ENCODE results near the gene SHCBP1. TPM values are rescaled to one million over a fixed set of nuclear protein-coding genes. Genes with fewer than 3 reads are reported as not detected.
A peak's percentile ranks its signal among the peaks of the same experiment; 100 is the strongest.

The SHCBP1 gene
- total and polyA plus RNA-seq, 2 of the 13 experiments (the other 11 are each of a cell fraction or from before 2014, with no cell fraction given) = 15.7 to 33.0 TPM

- TF ChIP-seq, protein P1, sequence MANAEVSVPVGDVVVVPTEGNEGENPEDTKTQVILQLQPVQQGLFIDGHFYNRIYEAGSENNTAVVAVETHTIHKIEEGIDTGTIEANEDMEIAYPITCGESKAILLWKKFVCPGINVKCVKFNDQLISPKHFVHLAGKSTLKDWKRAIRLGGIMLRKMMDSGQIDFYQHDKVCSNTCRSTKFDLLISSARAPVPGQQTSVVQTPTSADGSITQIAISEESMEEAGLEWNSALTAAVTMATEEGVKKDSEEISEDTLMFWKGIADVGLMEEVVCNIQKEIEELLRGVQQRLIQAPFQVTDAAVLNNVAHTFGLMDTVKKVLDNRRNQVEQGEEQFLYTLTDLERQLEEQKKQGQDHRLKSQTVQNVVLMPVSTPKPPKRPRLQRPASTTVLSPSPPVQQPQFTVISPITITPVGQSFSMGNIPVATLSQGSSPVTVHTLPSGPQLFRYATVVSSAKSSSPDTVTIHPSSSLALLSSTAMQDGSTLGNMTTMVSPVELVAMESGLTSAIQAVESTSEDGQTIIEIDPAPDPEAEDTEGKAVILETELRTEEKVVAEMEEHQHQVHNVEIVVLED (CRISPR knock-in tag; IDR thresholded peaks at IDR 0.05; ENCODE audit: borderline replicate concordance) = peak; percentile 37; the same call in 1 of the 2 replicates
- TF ChIP-seq ZNF3 (CRISPR knock-in tag; IDR thresholded peaks at IDR 0.05) (no peak), FLYWCH1 (CRISPR knock-in tag; IDR thresholded peaks at IDR 0.05) (no peak), ZHX1 (CRISPR knock-in tag; IDR thresholded peaks at IDR 0.05; ENCODE audit: low read depth) (no peak), KLF11 (CRISPR knock-in tag; IDR thresholded peaks at IDR 0.05) (0 out of 2 replicates have a peak, but pooled peaks have one; percentile 61), XRCC5 (optimal IDR thresholded peaks at IDR 0.05; ENCODE audit: low read length) (peak; percentile 81), PAXIP1 (CRISPR knock-in tag; conservative IDR thresholded peaks at IDR 0.05) (no peak), ZBTB4 (CRISPR knock-in tag; IDR thresholded peaks at IDR 0.05; ENCODE audit: borderline replicate concordance) (no peak; the same call in 1 of the 2 replicates), MAF1 (CRISPR knock-in tag; IDR thresholded peaks at IDR 0.05; ENCODE audit: borderline replicate concordance) (no peak), SP1 (IDR thresholded peaks at IDR 0.05) (no peak), SP1 (CRISPR knock-in tag; IDR thresholded peaks at IDR 0.05) (peak; percentile 77; the same call in 1 of the 2 replicates), MTF2 (CRISPR knock-in tag; IDR thresholded peaks at IDR 0.05; ENCODE audit: borderline replicate concordance) (no peak; the same call in 1 of the 2 replicates), ZNF878 (CRISPR knock-in tag; IDR thresholded peaks at IDR 0.05) (no peak)
- TF ChIP-seq, protein P2, sequence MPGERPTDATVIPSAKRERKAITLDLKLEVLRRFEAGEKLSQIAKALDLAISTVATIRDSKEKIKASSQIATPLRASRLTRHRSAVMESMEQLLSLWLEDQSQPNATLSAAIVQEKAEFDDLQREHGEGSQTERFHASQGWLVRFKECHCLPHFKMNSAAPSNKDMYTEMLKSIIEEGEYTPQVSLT (CRISPR knock-in tag; IDR thresholded peaks at IDR 0.05; ENCODE audit: borderline replicate concordance, low read depth) = no peak
- TF ChIP-seq, protein P3, sequence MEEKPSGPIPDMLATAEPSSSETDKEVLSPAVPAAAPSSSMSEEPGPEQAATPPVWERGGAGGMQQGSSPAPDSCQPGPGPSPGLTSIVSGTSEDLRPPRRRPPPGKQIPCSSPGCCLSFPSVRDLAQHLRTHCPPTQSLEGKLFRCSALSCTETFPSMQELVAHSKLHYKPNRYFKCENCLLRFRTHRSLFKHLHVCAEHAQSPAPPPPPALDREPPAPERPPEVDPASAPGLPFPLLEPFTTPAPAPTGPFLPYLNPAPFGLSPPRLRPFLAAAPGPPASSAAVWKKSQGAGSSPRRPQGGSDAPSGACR (CRISPR knock-in tag; IDR thresholded peaks at IDR 0.05) = peak; percentile 84; the same call in 1 of the 2 replicates
Observed at GRCh38 chr16:46632778-46633733, 11.9 kb upstream of the SHCBP1 start (continued).

Measured in HepG2 (cell line).